Breast epithelium (tissue), 3 donors: ENCODE results near the gene E2F4.

Source experiments
- CTCF ChIP-seq, 3 donors: fragments of 450-650 bp; IDR thresholded peaks; one replicate each; pipeline ENCODE4 v1.5.1; 2016 to 2017; ENCODE audit warnings: antibody characterized with exemption in 3 of 3, mild to moderate bottlenecking in 3 of 3, moderate library complexity in 3 of 3
- POLR2AphosphoS5 ChIP-seq, 3 donors: sonication (generic); formaldehyde crosslinking; IDR thresholded peaks; one replicate each; pipeline ENCODE4 v1.6.1; 2017; ENCODE audit warnings: antibody characterized with exemption in 3 of 3

- no peak for TF ChIP-seq CTCF (IDR thresholded peaks at IDR 0.05)
- no peak for TF ChIP-seq POLR2AphosphoS5 (IDR thresholded peaks at IDR 0.05)
Measured at GRCh38 chr16:67196881-67197280, 4.9 kb downstream of the E2F4 start.
